Heart left ventricle (tissue), 13 donors: Measurements from ENCODE around the gene PHC3.

Experiments used
- POLR2A ChIP-seq, 2 donors: fragments of 450-650 bp; IDR thresholded peaks; one replicate each; pipeline ENCODE4 v1.6.1; 2017; ENCODE audit warnings: antibody characterized with exemption in 2 of 2, mild to moderate bottlenecking in 2 of 2, moderate library complexity in 2 of 2
- TF ChIP-seq, protein P1 (sequence below), 12 donors: fragments of 200-600 bp; sonication (generic) in 4 of 12; IDR thresholded peaks; one replicate each; pipeline versions ENCODE4 v1.5.0 to v1.8.0; 2018 to 2022; ENCODE audit warnings: antibody characterized with exemption in 12 of 12, mild to moderate bottlenecking in 5 of 12
- donor health status: ischemic (EF 13 %, LVEDD 7.1; RV severe dilation, severe dysfunction).
- donor health status: DM: no; HTN: yes; CAD: no.
- donor health status: DM: no; HTN: no; CAD: no.
- donor health status: ischemic (EF 25% LVEDD 6.9; RV normal size, moderate dysfunction).
- donor health status: ischemic (EF 25% LVEDD 5.7; RV mildly dilated, moderate dysfunction).
- donor health status: ischemic (EF 35%, LVEDD 5.7; RV mildly dilated, moderate dysfunction).
- donor health status: nonischemic (EF 11% LVEDD 7.7; RV severe dilation, severe dysfunction).
- donor health status: DM: yes; HTN: yes; CAD: no.
- donor health status: PGD.
- donor health status: ischemic (EF 29% LVEDD 5.4; RV normal size, mild dysfunction).
- donor health status: nonischemic (EF 23%, LVEDD 6.1; RV moderate dilation, normal function).

DNA sequence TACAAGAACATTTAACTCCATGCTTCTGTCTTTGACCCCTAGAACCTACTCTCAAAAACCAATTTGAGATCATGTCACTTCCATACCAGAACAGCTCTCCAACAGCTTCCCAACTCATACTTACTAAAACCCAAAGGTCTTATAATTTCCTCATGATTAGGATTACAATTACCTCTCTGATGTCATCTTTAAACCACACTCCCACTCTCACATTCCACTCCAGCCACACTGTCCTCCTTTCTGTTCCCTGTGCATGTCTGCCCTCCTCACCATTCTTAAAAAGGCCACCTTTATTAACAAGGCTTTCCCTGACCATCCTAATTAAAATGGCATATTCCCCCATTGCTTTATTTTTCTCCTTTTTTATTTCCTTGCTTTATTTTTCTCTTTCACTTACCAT, 18.9 kb downstream of the PHC3 start:
- TF ChIP-seq, protein P1, sequence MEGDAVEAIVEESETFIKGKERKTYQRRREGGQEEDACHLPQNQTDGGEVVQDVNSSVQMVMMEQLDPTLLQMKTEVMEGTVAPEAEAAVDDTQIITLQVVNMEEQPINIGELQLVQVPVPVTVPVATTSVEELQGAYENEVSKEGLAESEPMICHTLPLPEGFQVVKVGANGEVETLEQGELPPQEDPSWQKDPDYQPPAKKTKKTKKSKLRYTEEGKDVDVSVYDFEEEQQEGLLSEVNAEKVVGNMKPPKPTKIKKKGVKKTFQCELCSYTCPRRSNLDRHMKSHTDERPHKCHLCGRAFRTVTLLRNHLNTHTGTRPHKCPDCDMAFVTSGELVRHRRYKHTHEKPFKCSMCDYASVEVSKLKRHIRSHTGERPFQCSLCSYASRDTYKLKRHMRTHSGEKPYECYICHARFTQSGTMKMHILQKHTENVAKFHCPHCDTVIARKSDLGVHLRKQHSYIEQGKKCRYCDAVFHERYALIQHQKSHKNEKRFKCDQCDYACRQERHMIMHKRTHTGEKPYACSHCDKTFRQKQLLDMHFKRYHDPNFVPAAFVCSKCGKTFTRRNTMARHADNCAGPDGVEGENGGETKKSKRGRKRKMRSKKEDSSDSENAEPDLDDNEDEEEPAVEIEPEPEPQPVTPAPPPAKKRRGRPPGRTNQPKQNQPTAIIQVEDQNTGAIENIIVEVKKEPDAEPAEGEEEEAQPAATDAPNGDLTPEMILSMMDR (IDR thresholded peaks at IDR 0.05): no peak
- TF ChIP-seq POLR2A (IDR thresholded peaks at IDR 0.05): no peak
